ENCODE results near the gene GABRB2. TPM values are rescaled to one million over a fixed set of nuclear protein-coding genes. Genes with fewer than 3 reads are reported as not detected.

The GABRB2 gene
- total RNA-seq, 1 donor from 2014 or later: not detected

- no peaks in the 10 kb centered on the region for H3K27me3 ChIP-seq (ENCODE audit: control insufficient read depth, insufficient read depth, low read length)
- no peak for TF ChIP-seq CTCF (IDR thresholded peaks at IDR 0.05; ENCODE audit: insufficient read depth, low read length, poor library complexity, severe bottlenecking)
- no peak overlapping the region for H3K4me3 ChIP-seq (ENCODE audit: low read depth, low read length)
- no peaks in the 10 kb centered on the region for H3K36me3 ChIP-seq (ENCODE audit: control insufficient read depth, insufficient read depth, low read length)
- DNase-seq (ENCODE audit: low read depth): no peak
Observed at GRCh38 chr5:161410640-161411039, 135.9 kb downstream of the GABRB2 start.

- Histone ChIP-seq H3K27me3 (ENCODE audit: control insufficient read depth, insufficient read depth, low read length) (no peaks in the 10 kb centered on the region), H3K36me3 (ENCODE audit: control insufficient read depth, insufficient read depth, low read length) (no peaks in the 10 kb centered on the region), H3K4me3 (ENCODE audit: low read depth, low read length) (no peak overlapping the region)
- no peak for DNase-seq (ENCODE audit: low read depth)
- TF ChIP-seq CTCF (IDR thresholded peaks at IDR 0.05; ENCODE audit: insufficient read depth, low read length, poor library complexity, severe bottlenecking): no peak
Observed at GRCh38 chr5:161409471-161409870, 137.1 kb downstream of the GABRB2 start.

- no peak for TF ChIP-seq CTCF (IDR thresholded peaks at IDR 0.05; ENCODE audit: insufficient read depth, low read length, poor library complexity, severe bottlenecking)
- no peak for DNase-seq (ENCODE audit: low read depth)
- Histone ChIP-seq H3K36me3 (ENCODE audit: control insufficient read depth, insufficient read depth, low read length) (no peaks in the 10 kb centered on the region), H3K4me3 (ENCODE audit: low read depth, low read length) (no peak overlapping the region), H3K27me3 (ENCODE audit: control insufficient read depth, insufficient read depth, low read length) (no peaks in the 10 kb centered on the region)
Observed at GRCh38 chr5:161406880-161407279, 139.6 kb downstream of the GABRB2 start.

- no peaks in the 10 kb centered on the region for H3K27me3 ChIP-seq (ENCODE audit: control insufficient read depth, insufficient read depth, low read length)
- no peak overlapping the region for H3K4me3 ChIP-seq (ENCODE audit: low read depth, low read length)
- no peak for TF ChIP-seq CTCF (IDR thresholded peaks at IDR 0.05; ENCODE audit: insufficient read depth, low read length, poor library complexity, severe bottlenecking)
- DNase-seq (ENCODE audit: low read depth): no peak
- H3K36me3 ChIP-seq (ENCODE audit: control insufficient read depth, insufficient read depth, low read length): no peaks in the 10 kb centered on the region
Observed at GRCh38 chr5:161403996-161404395, 142.5 kb downstream of the GABRB2 start.

GRCh38 chr5:161403121-161403520 lies 143.4 kb downstream of the GABRB2 start:
- DNase-seq (ENCODE audit: low read depth): no peak
- H3K4me3 ChIP-seq (ENCODE audit: low read depth, low read length): no peak overlapping the region
- no peaks in the 10 kb centered on the region for H3K27me3 ChIP-seq (ENCODE audit: control insufficient read depth, insufficient read depth, low read length)
- no peaks in the 10 kb centered on the region for H3K36me3 ChIP-seq (ENCODE audit: control insufficient read depth, insufficient read depth, low read length)
- TF ChIP-seq CTCF (IDR thresholded peaks at IDR 0.05; ENCODE audit: insufficient read depth, low read length, poor library complexity, severe bottlenecking): no peak

GRCh38 chr5:161400583-161400982 lies 145.9 kb downstream of the GABRB2 start:
- Histone ChIP-seq H3K4me3 (ENCODE audit: low read depth, low read length) (no peak overlapping the region), H3K36me3 (ENCODE audit: control insufficient read depth, insufficient read depth, low read length) (no peaks in the 10 kb centered on the region), H3K27me3 (ENCODE audit: control insufficient read depth, insufficient read depth, low read length) (no peaks in the 10 kb centered on the region)
- TF ChIP-seq CTCF (IDR thresholded peaks at IDR 0.05; ENCODE audit: insufficient read depth, low read length, poor library complexity, severe bottlenecking): no peak
- DNase-seq (ENCODE audit: low read depth): no peak

All from kidney epithelial cell (primary cell).